Activated CD4-positive, alpha-beta T cell treated with anti-CD3 and anti-CD28 coated beads, Interleukin-10, Interleukin-2, amounts not matched to agents 100 ng/mL and 50 ng/mL, durations not matched to agents 16 hours and 8 hours (primary cell): ENCODE results near the gene WDCP.
"Not testable (repeated sequence)": the region's sequence is repeated elsewhere in the genome, so short reads cannot be mapped to it uniquely, and the experiment has no call there.

Experiments
- DNase-seq: peaks from one replicate; pipeline ENCODE4 v3.0.0-alpha.2; 2020

The WDCP gene

DNA sequence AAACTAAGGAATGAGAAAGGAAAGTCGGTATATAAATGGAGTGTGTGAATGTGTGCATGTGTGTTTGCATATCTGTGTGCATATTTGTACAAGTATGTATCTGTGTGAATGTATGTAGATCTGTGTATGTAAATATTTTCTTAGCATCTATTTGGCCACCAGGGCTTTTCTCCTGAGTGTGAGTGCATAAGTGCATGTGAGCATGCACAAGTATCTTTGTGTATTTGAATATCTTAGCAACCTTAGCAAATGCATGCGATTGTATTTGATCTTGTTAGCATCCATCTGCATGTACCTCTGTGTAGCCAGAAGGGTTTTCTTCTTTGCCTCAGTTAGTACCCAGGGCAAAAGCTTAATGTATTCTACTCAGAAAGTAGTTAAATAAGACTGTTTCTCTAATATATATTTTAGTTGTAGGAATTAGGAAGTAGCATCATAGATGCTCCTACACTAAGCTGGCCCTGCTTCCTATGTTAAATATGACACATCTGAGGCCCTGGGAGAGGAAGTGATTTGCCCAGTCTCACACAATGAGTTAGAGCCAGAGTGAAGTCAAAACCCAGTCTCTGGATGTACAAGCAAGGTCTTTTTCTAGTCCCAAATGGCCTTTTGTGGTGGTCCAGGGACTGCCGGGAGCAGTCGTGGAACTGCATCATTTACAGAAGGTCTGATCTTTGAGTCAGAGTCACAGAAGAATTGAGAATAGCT is 11.5 kb upstream of the WDCP start:
- DNase-seq = peak; percentile 14

DNA sequence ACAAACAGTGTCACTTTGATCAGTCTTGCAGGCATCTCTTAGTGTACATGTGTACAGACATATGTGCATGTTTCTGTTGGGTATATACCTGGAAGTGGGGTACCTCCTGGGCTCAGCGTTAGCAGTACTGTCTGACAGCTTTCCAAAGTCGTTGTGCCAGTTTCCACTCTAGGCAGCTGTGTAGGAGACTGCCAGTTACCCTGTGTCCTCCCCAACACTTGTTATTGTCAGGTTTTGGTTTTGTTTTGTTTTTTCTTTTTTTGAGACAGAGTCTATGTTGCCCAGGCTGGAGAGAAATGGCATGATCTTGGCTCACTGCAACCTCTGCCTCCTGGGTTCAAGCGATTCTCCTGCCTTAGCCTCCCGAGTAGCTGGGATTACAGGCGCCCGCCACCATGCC is 8.6 kb upstream of the WDCP start:
- no peak for DNase-seq

DNA sequence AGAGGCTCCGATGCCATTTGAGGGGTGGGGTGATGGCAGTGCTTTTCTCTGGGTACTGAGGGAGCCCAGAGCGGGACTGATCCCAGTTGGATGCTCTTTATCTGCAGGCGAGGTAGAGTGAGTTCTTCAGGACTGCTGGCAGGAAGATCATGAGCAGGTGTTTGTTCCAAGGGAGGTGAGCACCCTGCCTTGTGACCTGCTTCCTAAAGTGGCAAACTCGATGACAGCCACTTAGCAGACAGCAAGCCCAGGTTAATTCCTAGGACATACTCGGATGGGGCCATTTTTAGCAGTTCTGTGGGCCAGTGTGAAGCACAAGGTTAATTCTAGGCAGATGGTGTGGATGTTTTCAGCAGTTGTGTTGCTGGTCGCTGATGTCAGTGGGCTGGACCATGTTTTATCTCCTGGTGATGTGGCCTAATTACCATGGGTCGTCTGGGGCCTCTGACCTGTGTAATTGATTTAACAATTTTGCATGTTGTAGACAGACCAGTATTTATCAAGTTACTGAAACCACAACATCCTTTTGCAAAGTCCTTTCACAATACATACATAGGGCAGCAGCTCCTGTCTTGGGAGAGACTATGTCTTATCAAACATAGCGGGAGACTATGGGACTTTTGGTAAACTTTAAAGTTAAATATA is 7.3 kb upstream of the WDCP start:
- no peak for DNase-seq

DNA sequence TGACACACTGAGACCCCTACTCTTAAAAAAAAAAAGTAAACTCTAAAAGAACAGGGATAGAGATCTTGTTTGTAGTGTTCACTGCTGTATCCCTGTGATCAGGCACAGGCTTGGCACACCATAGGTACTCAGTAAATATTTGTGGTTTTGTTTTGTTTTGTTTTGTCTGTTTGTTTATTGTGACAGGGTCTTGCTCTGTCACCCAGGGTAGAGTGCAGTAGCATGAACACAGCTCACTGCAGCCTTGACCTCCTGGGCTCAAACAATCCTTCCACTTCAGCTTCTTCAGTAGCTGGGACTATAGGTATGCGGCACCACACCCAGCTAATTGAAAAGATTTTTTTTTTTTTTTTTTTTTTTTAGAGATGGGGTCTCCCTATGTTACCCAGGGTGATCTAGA is 5.8 kb upstream of the WDCP start:
- no peak for DNase-seq

- DNase-seq = no peak
Measured at GRCh38 chr2:24051833-24052232, 4.6 kb upstream of the WDCP start.

- no peak for DNase-seq
Measured at GRCh38 chr2:24050041-24050979, 3.1 kb upstream of the WDCP start.

DNA sequence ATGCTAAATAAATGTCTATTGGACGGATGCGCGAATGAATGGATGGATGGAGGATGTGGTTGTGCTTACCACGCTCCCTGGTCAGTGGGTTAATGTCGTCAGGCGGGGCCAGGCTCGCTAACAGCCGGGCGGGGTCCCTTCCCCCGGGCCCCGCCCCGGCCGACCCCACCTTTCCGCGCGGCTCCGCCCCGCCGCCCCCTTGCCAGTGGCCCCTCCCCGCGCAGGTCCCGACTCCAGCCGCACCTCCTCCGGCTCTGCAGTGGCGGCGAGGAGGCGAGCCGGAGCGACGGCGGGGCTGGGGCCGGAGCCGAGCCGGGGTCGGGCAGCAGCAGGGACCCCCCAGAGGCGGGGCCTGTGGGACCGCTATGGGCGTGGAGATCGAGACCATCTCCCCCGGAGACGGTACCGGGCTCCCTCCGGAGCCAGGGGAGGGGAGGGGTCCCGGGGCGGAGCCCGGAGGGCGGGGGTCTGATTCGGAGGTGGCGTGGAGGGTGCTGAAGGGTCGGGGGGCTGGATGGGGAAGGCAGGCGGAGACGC is 2.4 kb upstream of the WDCP start, which contains the start of gene FKBP1B:
TSS of gene FKBP1B (plus strand) at position 257 of the 537 bp plus-strand sequence. CDS start at position 366, 109 bp downstream.
- peak; percentile 64 for DNase-seq

DNA sequence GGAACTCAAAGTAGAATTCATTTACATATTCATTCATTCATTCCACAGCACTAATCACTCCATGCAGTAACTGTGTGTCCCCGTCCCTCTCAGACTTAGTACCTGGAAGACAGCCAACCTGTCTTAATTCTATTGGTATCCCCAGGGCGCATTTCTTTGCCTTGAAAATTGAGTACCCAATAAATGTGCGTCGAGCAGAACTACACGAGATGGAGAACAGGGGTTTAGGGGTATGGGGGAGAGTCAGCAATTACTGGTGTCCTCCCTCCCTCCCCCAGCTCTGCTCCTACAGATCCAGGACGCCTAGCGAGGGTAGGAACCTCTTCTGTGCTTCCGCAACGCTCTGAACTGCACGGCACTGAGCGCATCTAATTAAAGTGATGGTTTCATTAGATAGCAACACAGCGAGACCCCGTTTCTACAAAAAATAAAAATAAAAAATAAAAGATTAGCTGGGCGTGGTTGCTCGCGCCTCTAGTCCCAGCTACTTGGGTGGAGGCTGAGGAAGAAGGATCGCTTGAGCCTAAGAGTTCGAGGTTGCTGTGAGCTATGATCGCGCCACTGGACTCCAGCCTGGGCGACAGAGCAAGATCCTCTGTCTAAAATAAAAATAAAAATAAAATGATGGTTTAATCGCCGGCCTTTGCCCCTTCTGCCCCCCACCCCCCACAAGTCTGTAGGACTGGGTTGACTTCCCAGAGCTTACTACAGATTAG is 1.7 kb upstream of the WDCP start:
- no peak for DNase-seq

DNA sequence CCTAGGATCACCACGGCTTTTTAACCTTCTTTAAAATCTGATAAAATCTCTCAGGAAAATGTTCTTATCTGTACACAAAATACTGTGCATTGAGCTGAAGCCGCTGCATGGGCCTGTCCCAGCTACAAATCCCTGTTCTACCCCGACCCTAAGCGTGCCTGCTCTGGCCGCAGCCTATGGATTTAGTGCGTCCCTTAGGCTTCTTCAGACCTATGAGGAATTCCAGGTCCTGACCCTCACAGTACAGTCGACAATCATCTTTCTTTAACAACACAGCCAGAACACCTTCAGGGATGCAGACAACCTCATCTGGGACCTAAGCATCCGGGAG is 477 bp upstream of the WDCP start:
- no peak for DNase-seq

GRCh38 chr2:24046599-24046929 is 627 bp downstream of the WDCP start:
- no peak for DNase-seq

GRCh38 chr2:24045511-24046508 is 1.4 kb downstream of the WDCP start:
- no peak for DNase-seq

DNA sequence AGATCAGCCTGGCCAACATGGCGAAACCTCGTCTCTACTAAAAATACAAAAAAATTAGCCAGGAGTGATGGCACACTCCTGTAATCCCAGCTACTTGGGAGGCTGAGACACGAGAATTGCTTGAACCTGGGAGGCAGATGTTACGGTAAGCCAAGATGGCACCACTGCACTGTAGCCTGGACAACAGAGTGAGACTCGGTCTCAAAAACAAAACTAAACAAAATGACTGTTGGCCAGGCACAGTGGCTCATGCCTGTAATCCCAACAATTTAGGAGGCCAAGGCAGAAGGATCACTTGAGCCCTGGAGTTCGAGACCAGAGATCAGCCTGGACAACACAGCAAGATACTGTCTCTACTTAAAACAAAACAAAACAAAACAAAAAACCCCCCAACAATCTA is 4.1 kb downstream of the WDCP start:
- not testable (repeated sequence) for DNase-seq

GRCh38 chr2:24040511-24040910 is 6.7 kb downstream of the WDCP start:
- no peak for DNase-seq

DNA sequence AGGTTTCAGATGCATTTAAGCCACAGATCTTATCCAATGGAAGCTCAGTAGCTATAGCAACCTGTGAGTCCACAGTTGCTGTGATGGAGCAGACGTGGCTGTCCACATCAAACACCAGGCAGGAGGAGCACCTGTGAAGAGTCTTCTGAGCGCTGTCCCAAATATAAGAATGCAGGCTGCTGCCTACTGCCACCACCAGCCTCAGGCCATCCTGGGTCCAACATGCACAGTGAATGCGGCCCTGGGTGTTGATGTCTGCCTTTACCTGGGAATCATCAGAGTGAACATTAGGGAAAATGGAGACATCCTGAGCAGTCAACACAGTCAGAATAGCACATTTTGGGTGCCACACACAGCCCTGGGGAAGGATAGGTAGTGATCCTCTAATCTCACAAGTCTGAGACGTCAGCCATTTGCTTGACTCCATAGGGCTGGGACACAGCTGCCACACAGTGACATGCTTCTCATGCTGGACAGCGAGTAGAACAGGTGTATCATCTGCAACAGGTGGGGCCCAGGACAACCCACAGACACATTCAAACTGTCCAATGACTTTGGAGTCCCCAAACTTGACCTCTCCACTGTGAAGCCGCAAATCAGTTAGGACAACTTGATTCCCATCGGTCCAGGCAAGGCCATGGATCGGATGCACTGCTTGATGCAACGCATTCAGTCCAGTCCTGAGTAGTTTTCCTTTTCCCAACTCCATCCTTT is 8.2 kb downstream of the WDCP start:
- DNase-seq = no peak

DNA sequence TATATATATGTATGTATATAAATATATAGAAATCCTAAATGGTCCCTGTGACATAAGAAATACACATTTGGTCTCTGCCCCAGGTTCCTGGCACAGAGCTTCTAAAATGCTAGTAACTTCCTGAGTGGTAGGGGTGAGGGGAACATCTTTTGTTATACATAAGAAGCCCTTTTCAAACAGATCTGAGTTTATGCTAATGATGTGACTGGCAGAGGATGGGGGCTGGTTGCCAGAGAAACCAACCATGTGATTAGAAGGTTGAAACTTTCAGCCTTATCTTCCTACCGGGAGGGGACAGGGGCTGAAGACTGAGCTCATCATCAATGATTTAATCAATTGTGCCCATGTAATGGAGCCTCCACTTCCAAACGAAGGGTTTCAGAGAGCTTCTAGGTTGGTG is 21.0 kb downstream of the WDCP start:
- no peak for DNase-seq

- no peak for DNase-seq
Measured at GRCh38 chr2:24024996-24025663, 22.1 kb downstream of the WDCP start.

- no peak for DNase-seq
Measured at GRCh38 chr2:24024018-24024417, 23.2 kb downstream of the WDCP start.

GRCh38 chr2:24022975-24023575 is 24.1 kb downstream of the WDCP start:
- no peak for DNase-seq

- DNase-seq = no peak
Measured at GRCh38 chr2:24022324-24022974, 24.7 kb downstream of the WDCP start.
